Measurements from ENCODE around the gene SPATA20. TPM values are rescaled to one million over a fixed set of nuclear protein-coding genes. Genes with fewer than 3 reads are reported as not detected.

Gene SPATA20
- total and polyA plus RNA-seq, 2 donors (not counting 3 experiments of a cell fraction or from before 2014, with no cell fraction given) = 42.3 to 51.5 TPM

DNA sequence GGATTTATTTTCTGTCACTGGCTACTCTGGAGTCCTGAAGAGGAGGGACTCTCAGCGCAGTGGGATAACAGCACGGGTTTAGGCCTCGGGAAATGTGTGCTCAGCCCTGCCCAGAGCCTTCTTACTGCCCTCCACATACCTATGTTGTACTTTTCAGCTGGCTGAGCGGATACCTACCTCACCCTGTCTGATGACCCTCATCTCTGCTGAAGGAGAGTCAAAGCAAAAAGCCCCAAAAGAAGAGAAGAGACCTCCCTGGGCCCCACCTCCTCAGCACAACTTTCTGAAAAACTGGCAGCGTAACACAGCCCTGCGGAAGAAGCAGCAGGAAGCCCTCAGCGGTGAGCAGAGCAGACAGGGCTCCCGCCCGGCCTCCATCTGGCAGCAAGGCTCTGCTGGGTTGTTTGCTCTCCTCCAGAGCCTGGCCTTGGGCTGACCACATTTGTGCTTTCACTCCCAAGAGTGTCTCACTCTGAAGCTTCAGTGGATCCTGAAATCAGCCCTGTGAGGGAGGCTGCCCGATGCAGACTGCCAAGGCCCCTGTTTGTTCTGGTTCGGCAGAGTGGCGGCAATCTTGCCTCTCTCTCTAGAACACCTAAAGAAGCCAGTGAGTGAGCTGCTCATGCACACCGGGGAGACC is 28.5 kb upstream of the SPATA20 start:
- Histone ChIP-seq H3K27me3 (ENCODE audit: control insufficient read depth in 2 of 2, insufficient read depth in 2 of 2, low read length in 2 of 2) (no peaks in the 10 kb centered on the region), H3K4me2 (ENCODE audit: insufficient read depth, low read length) (no peak overlapping the region), H3K4me3 (replicated peaks in 1 of 3; ENCODE audit: insufficient read depth in 1 of 3, low read depth in 1 of 3, low read length in 3 of 3) (no peak overlapping the region), H3K27ac (ENCODE audit: insufficient read depth, low read depth, low read length) (no peak overlapping the region), H3K79me2 (ENCODE audit: control insufficient read depth, insufficient read depth, low read length) (no peaks in the 10 kb centered on the region), H2AFZ (ENCODE audit: low read depth, low read length) (no peak overlapping the region), H3K9me3 (replicated peaks; ENCODE audit: control insufficient read depth, insufficient read depth, low read length) (no peaks in the 10 kb centered on the region), H3K9me1 (replicated peaks; ENCODE audit: control insufficient read depth, extremely low read depth, insufficient read depth, low read length) (no peaks in the 10 kb centered on the region), H3K4me1 (ENCODE audit: control insufficient read depth, extremely low read depth, insufficient read depth, low read length) (peaks cover 9% of the 10 kb centered on the region), H3K36me3 (ENCODE audit: control insufficient read depth in 2 of 2, extremely low read depth in 1 of 2, insufficient read depth in 2 of 2, low read length in 2 of 2) (no peaks in the 10 kb centered on the region), H3K9ac (replicated peaks; ENCODE audit: extremely low read depth, insufficient read depth, low read length) (no peak overlapping the region), H4K20me1 (replicated peaks; ENCODE audit: control insufficient read depth, extremely low read depth, insufficient read depth, low read length) (no peaks in the 10 kb centered on the region)
- POLR2A ChIA-PET = no interaction called here
- DNase-seq (ENCODE audit: low read depth, low spot score) (no peak), FAIRE-seq (no peak)
- TF ChIP-seq GATA2 (IDR thresholded peaks at IDR 0.05; ENCODE audit: insufficient read depth, insufficient read length, low read depth, low read length) (no peak), MYC (IDR thresholded peaks at IDR 0.05; ENCODE audit: low read depth, low read length) (no peak), POLR2A (IDR thresholded peaks at IDR 0.05; ENCODE audit: low read depth, low read length) (no peak), EZH2 (IDR thresholded peaks at IDR 0.05; ENCODE audit: borderline replicate concordance, low read depth, low read length, severe bottlenecking) (no peak), FOS (IDR thresholded peaks at IDR 0.05; ENCODE audit: borderline replicate concordance, insufficient read depth, low read length) (no peak), JUN (IDR thresholded peaks at IDR 0.05; ENCODE audit: borderline replicate concordance, insufficient read depth, insufficient read length, low read depth) (no peak), MAX (IDR thresholded peaks at IDR 0.05; ENCODE audit: insufficient read depth, insufficient read length) (no peak), POLR2AphosphoS5 (IDR thresholded peaks at IDR 0.05; ENCODE audit: insufficient read depth, low read depth, low read length) (no peak)
- TF ChIP-seq, protein P1, sequence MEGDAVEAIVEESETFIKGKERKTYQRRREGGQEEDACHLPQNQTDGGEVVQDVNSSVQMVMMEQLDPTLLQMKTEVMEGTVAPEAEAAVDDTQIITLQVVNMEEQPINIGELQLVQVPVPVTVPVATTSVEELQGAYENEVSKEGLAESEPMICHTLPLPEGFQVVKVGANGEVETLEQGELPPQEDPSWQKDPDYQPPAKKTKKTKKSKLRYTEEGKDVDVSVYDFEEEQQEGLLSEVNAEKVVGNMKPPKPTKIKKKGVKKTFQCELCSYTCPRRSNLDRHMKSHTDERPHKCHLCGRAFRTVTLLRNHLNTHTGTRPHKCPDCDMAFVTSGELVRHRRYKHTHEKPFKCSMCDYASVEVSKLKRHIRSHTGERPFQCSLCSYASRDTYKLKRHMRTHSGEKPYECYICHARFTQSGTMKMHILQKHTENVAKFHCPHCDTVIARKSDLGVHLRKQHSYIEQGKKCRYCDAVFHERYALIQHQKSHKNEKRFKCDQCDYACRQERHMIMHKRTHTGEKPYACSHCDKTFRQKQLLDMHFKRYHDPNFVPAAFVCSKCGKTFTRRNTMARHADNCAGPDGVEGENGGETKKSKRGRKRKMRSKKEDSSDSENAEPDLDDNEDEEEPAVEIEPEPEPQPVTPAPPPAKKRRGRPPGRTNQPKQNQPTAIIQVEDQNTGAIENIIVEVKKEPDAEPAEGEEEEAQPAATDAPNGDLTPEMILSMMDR (IDR thresholded peaks at IDR 0.05; ENCODE audit: extremely low read depth in 1 of 2, insufficient read depth in 1 of 2, low read depth in 1 of 2, low read length in 2 of 2) = no peak
- dilution Hi-C loops (cut with MboI; ENCODE audit: extremely low pct_ligation_motif_present, low sequenced_read_pairs) = no loop called here
- CTCF ChIA-PET = interaction anchor here (0.9 kb wide), 1 partner anchor 12 kb away, joined by 3 read pairs; no protein-coding TSS in a partner anchor
- no TSS peak for BruUV-seq (replicated peaks)
- intact Hi-C loops (cut with micrococcal nuclease) = no loop called here

Measured in endothelial cell of umbilical vein (primary cell).